Thyroid gland (tissue), 4 donors: ENCODE data around the gene DLL1. TPM values are rescaled to one million over a fixed set of nuclear protein-coding genes. Genes with fewer than 3 reads are reported as not detected.

Experiments
- DNase-seq, 2 donors: peaks; one replicate each; pipeline ENCODE4 v3.0.0-alpha.2; 2019
- H3K27ac ChIP-seq, 3 donors: fragments of 200-600 bp; sonication (generic); 1 replicate in 2 of 3; 2 replicates in 1 of 3; pipeline ENCODE4 v1.5.1; 2016 to 2019; ENCODE audit warnings: mild to moderate bottlenecking in 1 of 3, moderate library complexity in 1 of 3
- H3K27me3 ChIP-seq: fragments of 200-600 bp; sonication (generic); one replicate; pipeline ENCODE4 v1.5.1; 2019
- H3K36me3 ChIP-seq, 2 donors: fragments of 200-600 bp; sonication (generic); one replicate each; pipeline ENCODE4 v1.5.1; 2016 to 2019
- H3K4me1 ChIP-seq, 2 donors: fragments of 200-600 bp; sonication (generic); one replicate each; pipeline ENCODE4 v1.5.1; 2017 to 2019
- H3K4me3 ChIP-seq, 3 donors: fragments of 200-600 bp; sonication (generic); replicated peaks in 1 of 3; 1 replicate in 2 of 3; 2 replicates in 1 of 3; pipeline ENCODE4 v1.5.1; 2016; ENCODE audit warnings: mild to moderate bottlenecking in 1 of 3
- H3K9me3 ChIP-seq: fragments of 200-600 bp; sonication (generic); one replicate; pipeline ENCODE4 v1.5.1; 2017
- POLR2A ChIP-seq, 2 donors: fragments of 450-650 bp; IDR thresholded peaks; one replicate each; pipeline ENCODE4 v1.6.1; 2017; ENCODE audit warnings: antibody characterized with exemption in 2 of 2, mild to moderate bottlenecking in 2 of 2, moderate library complexity in 1 of 2
- WGBS, 2 donors: methylation state at CpG; one replicate each; pipeline ENCODE4 v1.1.5; 2017; 5-methylcytosine and 5-hydroxymethylcytosine counted together
- intact Hi-C: fragments of 100-400 bp; cut with DNase I; formaldehyde crosslinking; loops from one replicate; pipeline ENCODE4 v1.15.1; 2023
- total RNA-seq, 4 donors: library from RNA; depleted of rRNA; stranded (reverse); fragments of >200 nt; gene quantifications; one replicate each; pipeline ENCODE4 v1.2.3, GENCODE V29; 2016
- TF ChIP-seq, protein P1 (sequence below), 6 experiments: fragments of 200-600 bp in 3 of 6; fragments of 450-650 bp in 3 of 6; sonication (generic) in 3 of 6; IDR thresholded peaks; one replicate each; pipeline ENCODE4 v1.5.1; 2016 to 2019; ENCODE audit warnings: antibody characterized with exemption in 6 of 6, mild to moderate bottlenecking in 2 of 6, inconsistent platforms in 1 of 6, moderate library complexity in 1 of 6

The DLL1 gene
- total RNA-seq, 4 donors from 2014 or later, result 6.6 to 14.9 (median 11.5) TPM

DNA sequence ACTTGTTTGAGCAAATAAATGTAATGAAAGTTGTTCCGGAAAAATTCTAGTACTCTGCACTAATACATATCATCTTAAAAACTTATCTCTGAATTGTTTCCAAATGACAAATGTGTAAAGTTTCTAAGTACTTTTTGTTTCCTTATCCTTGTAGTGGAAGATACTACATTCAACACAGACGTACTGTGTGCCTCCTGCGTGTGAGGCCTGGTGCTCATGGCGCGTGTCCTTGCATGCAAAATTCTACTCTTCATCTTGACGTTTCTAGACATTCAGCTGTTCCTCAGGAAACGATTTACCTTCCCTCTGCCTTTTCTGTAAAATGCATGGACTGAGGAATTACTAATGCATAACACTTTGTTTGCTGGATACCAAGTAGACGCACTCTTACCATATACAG is 11.5 kb downstream of the DLL1 start:
- Histone ChIP-seq H3K27me3 (no peaks in the 10 kb centered on the region), H3K36me3 (peaks cover 0 to 10% of the 10 kb centered on the region in 2 donors), H3K9me3 (no peaks in the 10 kb centered on the region), H3K4me3 (no peak overlapping the region), H3K27ac (no peak overlapping the region), H3K4me1 (peaks cover 4 to 14% of the 10 kb centered on the region in 2 donors)
- 89% methylated on average over 8 of the region's 8 CpGs for WGBS, 2 donors
- no peak for DNase-seq
- no peak for TF ChIP-seq POLR2A (IDR thresholded peaks at IDR 0.05)
- intact Hi-C loops, result no loop called here

DNA sequence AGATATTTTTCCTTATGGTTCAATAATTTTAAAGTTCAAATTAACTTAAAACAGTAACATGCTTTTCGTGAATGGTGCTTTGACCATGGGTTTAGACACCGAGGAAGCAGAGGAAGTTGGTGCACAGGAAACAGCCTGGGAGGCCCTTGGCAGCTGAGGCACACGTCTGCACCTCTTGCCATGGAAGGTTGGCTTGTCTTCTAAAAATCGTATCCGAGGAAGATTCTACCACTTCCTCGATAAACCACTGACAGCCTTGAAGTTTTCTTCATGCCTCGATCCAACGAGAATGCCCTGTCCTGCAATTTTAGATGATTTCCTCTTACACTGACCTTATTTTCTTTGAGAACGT is 12.2 kb downstream of the DLL1 start:
- H3K4me3 ChIP-seq, result no peak overlapping the region
- intact Hi-C loops, result no loop called here
- H3K27me3 ChIP-seq, result no peaks in the 10 kb centered on the region
- no peak for DNase-seq
- H3K4me1 ChIP-seq, result peaks cover 4 to 14% of the 10 kb centered on the region in 2 donors
- no peak overlapping the region for H3K27ac ChIP-seq
- 67 to 71% methylated on average over 9 of the region's 9 CpGs for WGBS, 2 donors
- H3K9me3 ChIP-seq, result no peaks in the 10 kb centered on the region
- TF ChIP-seq, protein P1, sequence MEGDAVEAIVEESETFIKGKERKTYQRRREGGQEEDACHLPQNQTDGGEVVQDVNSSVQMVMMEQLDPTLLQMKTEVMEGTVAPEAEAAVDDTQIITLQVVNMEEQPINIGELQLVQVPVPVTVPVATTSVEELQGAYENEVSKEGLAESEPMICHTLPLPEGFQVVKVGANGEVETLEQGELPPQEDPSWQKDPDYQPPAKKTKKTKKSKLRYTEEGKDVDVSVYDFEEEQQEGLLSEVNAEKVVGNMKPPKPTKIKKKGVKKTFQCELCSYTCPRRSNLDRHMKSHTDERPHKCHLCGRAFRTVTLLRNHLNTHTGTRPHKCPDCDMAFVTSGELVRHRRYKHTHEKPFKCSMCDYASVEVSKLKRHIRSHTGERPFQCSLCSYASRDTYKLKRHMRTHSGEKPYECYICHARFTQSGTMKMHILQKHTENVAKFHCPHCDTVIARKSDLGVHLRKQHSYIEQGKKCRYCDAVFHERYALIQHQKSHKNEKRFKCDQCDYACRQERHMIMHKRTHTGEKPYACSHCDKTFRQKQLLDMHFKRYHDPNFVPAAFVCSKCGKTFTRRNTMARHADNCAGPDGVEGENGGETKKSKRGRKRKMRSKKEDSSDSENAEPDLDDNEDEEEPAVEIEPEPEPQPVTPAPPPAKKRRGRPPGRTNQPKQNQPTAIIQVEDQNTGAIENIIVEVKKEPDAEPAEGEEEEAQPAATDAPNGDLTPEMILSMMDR (IDR thresholded peaks at IDR 0.05), result no peak
- TF ChIP-seq POLR2A (IDR thresholded peaks at IDR 0.05), result no peak
- peaks cover 0 to 10% of the 10 kb centered on the region in 2 donors for H3K36me3 ChIP-seq

DNA sequence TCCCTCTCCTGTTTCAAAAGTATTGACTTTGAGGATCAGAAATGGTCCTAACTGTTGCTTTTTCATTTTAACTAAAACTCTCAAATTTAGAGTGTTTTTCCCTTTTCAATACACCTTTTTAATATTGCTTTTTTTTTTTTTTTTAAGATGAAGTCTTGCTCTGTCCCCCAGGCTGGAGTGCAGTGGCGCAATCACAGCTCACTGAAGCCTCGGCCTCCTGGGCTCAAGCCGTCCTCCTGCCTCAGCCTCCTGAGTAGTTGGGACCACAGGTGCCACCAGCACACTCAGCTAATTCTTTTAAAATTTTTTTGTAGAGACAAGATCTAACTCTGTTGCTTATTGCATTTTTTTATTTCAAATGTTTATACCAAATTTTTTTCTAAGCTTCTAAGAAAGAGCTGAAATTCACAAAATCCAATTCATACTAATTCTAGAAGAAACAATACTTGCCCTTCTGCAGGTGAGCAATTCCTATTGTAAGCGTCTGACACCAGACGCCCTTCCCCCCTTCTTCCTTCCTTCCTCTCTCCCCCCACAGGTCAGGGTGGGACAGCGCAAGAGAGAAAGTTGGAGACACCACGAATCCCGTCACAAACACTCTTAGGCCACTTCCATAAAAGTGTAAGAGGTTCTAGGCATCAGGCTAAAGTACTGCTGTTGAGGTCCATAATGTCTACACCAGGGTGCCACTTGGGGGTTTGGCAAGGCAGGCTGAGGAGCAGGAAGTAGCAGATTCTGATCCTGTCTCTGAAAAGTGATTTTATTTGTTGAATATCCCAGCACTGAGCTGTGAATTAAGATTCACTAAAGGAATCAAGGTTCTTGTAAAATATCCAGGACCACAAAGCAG is 12.8 kb downstream of the DLL1 start:
- Histone ChIP-seq H3K4me3 (no peak overlapping the region), H3K36me3 (peaks cover 0 to 5% of the 10 kb centered on the region in 2 donors), H3K27me3 (no peaks in the 10 kb centered on the region), H3K27ac (no peak overlapping the region), H3K4me1 (peaks cover 4 to 14% of the 10 kb centered on the region in 2 donors), H3K9me3 (no peaks in the 10 kb centered on the region)
- no peak for DNase-seq
- TF ChIP-seq, protein P1 (IDR thresholded peaks at IDR 0.05), result no peak
- TF ChIP-seq POLR2A (IDR thresholded peaks at IDR 0.05), result no peak
- intact Hi-C loops, result no loop called here
- 70 to 73% methylated on average over 8 of the region's 8 CpGs for WGBS, 2 donors

DNA sequence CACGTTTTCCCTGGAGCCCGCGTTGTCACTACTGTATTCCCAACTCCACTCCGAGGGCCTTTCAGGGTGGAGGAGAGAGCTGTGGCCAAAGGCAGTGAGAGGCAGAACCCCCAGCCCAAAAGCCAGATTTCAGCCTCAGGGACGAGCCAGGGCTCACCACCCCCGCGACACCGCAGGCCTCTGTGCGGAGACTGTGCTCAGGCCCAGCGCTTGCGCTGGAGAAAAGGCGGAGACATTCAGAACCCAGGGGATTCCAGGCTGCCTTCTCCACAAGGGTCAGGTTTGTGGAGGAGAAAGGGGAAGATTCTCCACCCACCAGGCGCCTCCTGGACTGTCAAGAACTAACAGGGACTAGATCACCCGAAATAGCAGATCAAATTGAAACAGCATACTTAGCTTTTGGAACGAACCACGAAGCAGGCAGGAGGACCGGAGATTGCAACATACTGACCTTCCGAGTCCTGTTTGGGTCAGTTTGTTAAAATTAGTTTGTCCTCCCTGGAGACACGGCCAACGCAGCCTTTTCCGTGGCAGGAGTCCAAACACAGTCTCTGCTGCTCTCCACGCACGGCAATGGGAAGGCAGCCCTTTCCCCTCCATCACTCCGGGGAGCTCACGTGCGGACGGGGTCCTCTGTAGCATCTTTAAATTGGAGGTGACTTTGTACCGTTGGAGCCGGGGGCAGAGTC is 14.4 kb downstream of the DLL1 start:
- Histone ChIP-seq H3K27ac (peak overlapping the region; percentile 22 to 41 (median 40)), H3K36me3 (no peaks in the 10 kb centered on the region), H3K9me3 (no peaks in the 10 kb centered on the region), H3K27me3 (no peaks in the 10 kb centered on the region), H3K4me3 (no peak overlapping the region), H3K4me1 (peaks cover 4 to 14% of the 10 kb centered on the region in 2 donors)
- intact Hi-C loops, result no loop called here
- peak in 1 of 2 donors; percentile 18 for DNase-seq
- no peak for TF ChIP-seq POLR2A (IDR thresholded peaks at IDR 0.05)
- TF ChIP-seq, protein P1 (IDR thresholded peaks at IDR 0.05), result no peak
- 66 to 71% methylated on average over 25 to 29 of the region's 29 CpGs for WGBS, 2 donors

DNA sequence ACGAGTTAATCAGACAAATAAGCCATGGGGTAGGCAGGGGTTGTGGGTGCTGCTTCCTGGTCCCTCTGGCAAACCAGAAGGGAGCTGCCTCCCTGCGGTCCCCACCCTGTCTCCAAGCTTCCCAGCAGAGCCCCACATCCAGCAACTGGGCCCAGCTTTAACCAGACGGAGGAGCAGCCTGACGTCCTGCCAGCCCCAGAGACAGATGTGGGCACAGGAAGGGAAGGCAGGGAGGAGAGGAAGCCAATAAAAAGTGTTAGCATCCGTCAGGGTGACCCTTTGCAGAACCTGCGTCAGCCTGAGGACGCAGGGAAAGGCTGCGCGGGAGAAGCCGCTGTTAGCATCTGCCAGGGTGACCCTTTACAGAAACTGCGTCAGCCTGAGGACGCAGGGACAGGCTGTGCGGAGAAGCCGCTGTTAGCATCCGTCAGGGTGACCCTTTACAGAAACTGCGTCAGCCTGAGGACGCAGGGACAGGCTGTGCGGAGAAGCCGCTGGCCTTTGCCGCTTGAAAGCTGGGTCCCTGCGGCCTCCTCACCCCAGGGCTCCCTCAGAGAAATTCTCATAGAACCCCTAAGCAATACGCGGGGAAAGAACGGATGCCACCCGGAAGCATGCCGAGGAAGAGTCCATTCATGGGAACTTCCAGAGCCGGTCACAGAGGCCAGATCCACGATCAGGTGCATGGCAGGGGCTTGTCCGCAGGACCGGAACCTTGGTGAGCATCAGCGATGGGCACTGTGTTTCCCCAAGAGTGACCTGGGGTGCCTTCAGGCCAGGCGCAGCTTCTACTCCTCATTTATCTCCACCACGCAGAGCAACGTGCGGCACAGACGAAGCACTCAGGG is 15.9 kb downstream of the DLL1 start:
- H3K27ac ChIP-seq, result no peak overlapping the region
- intact Hi-C loops, result no loop called here
- no peaks in the 10 kb centered on the region for H3K27me3 ChIP-seq
- peaks cover 10 to 14% of the 10 kb centered on the region in 2 donors for H3K4me1 ChIP-seq
- H3K4me3 ChIP-seq, result no peak overlapping the region
- WGBS, 2 donors, result 78 to 82% methylated on average over 33 to 36 of the region's 36 CpGs
- no peaks in the 10 kb centered on the region for H3K36me3 ChIP-seq
- H3K9me3 ChIP-seq, result no peaks in the 10 kb centered on the region
- TF ChIP-seq, protein P1 (IDR thresholded peaks at IDR 0.05), result no peak
- TF ChIP-seq POLR2A (IDR thresholded peaks at IDR 0.05), result no peak
- DNase-seq, result no peak
